ENCODE results near the gene SYT15.
"Not testable (repeated sequence)": the region's sequence is repeated elsewhere in the genome, so short reads cannot be mapped to it uniquely, and the experiment has no call there.

DNA sequence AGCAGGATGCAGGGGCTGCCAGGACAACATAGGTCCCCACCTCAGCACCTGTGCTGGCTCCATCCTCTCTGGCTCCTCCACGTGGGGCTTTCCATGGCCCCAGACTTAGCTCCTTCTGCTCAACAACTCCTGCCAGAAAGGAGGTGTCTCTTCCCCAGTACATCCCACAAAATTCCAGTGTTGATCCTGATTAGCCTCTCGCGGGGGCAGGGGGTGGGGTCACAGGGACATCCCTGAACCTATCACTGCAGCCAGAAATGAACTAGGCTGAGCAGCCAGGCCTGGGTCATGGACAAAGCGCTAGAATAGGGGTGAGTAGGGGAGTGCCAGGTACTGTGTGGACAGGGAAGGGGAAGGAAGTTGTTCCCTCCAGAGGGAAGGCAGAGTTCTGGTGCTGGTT, 5.0 kb upstream of the SYT15 start:
- TF ChIP-seq ARNTL (CRISPR knock-in tag; IDR thresholded peaks at IDR 0.05; ENCODE audit: borderline replicate concordance, low read depth); ZNF565 (CRISPR knock-in tag; conservative IDR thresholded peaks at IDR 0.05; ENCODE audit: low read depth): not testable (repeated sequence)
- TF ChIP-seq, protein P1, sequence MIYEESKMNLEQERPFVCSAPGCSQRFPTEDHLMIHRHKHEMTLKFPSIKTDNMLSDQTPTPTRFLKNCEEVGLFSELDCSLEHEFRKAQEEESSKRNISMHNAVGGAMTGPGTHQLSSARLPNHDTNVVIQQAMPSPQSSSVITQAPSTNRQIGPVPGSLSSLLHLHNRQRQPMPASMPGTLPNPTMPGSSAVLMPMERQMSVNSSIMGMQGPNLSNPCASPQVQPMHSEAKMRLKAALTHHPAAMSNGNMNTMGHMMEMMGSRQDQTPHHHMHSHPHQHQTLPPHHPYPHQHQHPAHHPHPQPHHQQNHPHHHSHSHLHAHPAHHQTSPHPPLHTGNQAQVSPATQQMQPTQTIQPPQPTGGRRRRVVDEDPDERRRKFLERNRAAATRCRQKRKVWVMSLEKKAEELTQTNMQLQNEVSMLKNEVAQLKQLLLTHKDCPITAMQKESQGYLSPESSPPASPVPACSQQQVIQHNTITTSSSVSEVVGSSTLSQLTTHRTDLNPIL (CRISPR knock-in tag; IDR thresholded peaks at IDR 0.05; ENCODE audit: low read depth), result not testable (repeated sequence)

Data from SK-N-SH treated with all-trans-retinoic acid at 6 μM for 48 hours (cell line).